ENCODE data around the gene ATRX.
"Not testable (repeated sequence)": the region's sequence is repeated elsewhere in the genome, so short reads cannot be mapped to it uniquely, and the experiment has no call there.

ATRX gene

GRCh38 chrX:77731821-77732419 lies 54.1 kb downstream of the ATRX start:
- TF ChIP-seq, protein P1, sequence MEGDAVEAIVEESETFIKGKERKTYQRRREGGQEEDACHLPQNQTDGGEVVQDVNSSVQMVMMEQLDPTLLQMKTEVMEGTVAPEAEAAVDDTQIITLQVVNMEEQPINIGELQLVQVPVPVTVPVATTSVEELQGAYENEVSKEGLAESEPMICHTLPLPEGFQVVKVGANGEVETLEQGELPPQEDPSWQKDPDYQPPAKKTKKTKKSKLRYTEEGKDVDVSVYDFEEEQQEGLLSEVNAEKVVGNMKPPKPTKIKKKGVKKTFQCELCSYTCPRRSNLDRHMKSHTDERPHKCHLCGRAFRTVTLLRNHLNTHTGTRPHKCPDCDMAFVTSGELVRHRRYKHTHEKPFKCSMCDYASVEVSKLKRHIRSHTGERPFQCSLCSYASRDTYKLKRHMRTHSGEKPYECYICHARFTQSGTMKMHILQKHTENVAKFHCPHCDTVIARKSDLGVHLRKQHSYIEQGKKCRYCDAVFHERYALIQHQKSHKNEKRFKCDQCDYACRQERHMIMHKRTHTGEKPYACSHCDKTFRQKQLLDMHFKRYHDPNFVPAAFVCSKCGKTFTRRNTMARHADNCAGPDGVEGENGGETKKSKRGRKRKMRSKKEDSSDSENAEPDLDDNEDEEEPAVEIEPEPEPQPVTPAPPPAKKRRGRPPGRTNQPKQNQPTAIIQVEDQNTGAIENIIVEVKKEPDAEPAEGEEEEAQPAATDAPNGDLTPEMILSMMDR (IDR thresholded peaks at IDR 0.05; ENCODE audit: low read depth, low read length): no peak
- no peak for DNase-seq (ENCODE audit: extremely low read depth, low read depth)

GRCh38 chrX:77726095-77726494 lies 59.9 kb downstream of the ATRX start:
- DNase-seq (ENCODE audit: extremely low read depth, low read depth): not testable (repeated sequence)

- DNase-seq (ENCODE audit: extremely low read depth, low read depth): no peak
- TF ChIP-seq, protein P1 (IDR thresholded peaks at IDR 0.05; ENCODE audit: low read depth, low read length): no peak
These were observed 62.3 kb downstream of the ATRX start for GRCh38 chrX:77723681-77724080.

DNA sequence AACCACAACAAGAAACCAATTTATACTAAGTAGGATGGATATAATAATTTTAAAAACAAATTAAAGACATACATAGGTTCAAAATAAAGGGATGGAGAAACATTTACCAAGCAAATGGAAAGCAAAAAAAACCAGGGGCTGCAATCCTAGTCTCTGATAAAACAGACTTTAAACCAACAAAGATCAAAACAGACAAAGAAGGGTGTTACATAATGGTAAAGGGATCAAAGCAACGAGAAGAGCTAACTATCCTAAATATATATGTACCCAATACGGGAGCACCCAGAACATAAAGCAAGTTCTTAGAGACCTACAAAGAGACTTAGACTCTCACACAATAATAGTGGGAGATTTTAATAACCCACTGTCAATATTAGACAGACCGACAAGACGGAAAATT lies 66.6 kb downstream of the ATRX start:
- TF ChIP-seq, protein P1 (IDR thresholded peaks at IDR 0.05; ENCODE audit: low read depth, low read length): no peak
- DNase-seq (ENCODE audit: extremely low read depth, low read depth): no peak

- TF ChIP-seq, protein P1 (IDR thresholded peaks at IDR 0.05; ENCODE audit: low read depth, low read length): no peak
These were observed 81.1 kb downstream of the ATRX start for GRCh38 chrX:77704881-77705280.

DNA sequence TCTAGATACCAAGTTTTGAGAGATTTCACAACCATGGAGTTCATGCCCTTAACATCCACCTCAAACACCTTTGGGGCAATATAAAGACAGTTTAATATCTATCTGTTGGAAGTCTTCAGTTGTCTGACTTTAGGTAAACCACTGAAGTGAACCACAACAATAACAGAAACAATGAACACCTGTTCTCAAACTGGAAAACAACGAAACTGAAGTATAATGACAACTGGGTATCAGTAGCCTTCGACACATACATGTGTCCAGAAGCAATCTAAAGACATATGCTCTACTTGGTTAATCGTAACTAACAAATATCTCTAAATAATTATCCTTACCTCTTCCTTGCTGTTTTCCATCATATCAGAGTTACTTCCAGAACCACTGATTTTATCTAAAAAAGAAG lies 87.8 kb downstream of the ATRX start:
- TF ChIP-seq, protein P1 (IDR thresholded peaks at IDR 0.05; ENCODE audit: low read depth, low read length): no peak
- no peak for DNase-seq (ENCODE audit: extremely low read depth, low read depth)

More at GRCh38 chrX:77704881-77705280, 81.1 kb downstream of the ATRX start:
- DNase-seq (ENCODE audit: extremely low read depth, low read depth): no peak

DNA sequence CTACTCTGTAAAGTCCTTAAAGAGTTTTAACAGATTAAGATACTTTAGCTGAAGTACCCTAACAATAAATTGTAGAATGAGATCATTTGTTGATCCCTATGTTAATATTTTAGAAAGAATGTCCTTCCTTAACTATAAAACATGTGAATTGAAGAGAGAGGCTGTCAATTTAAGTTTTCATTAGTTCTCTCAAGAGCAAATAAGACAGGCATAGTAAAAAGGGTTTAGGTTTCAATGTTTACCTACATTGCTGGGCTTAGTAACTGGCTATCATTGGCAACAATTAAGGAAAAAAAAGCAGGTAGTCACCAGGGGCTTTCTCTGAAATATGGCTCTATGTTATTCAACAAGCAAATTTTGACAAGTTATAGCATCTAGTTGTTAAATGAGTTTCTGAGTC lies 91.5 kb downstream of the ATRX start:
- TF ChIP-seq, protein P1 (IDR thresholded peaks at IDR 0.05; ENCODE audit: low read depth, low read length): no peak
- no peak for DNase-seq (ENCODE audit: extremely low read depth, low read depth)

DNA sequence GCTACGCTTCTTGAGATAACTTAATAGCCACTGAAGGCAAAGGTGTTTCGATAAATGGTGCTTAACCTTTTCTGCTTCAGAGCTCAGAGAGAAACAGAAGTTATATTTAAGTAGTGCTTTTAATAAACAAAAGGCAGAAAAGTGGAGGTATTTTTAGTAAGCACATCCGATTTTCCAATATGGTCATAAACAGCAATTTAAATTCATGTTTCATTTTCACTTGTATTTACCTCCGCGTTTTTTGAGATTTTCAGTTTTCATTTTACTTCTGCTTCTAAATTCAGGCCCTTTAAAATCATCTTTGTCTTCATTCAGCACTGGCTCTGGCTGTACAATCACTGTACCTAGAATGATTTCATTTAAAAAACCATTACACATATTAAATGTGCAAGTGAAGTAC lies 92.4 kb downstream of the ATRX start:
- TF ChIP-seq, protein P1 (IDR thresholded peaks at IDR 0.05; ENCODE audit: low read depth, low read length): no peak
- no peak for DNase-seq (ENCODE audit: extremely low read depth, low read depth)

All from AG09319 (cell line).